ENCODE results near the gene LRP1.

LRP1 gene

DNA sequence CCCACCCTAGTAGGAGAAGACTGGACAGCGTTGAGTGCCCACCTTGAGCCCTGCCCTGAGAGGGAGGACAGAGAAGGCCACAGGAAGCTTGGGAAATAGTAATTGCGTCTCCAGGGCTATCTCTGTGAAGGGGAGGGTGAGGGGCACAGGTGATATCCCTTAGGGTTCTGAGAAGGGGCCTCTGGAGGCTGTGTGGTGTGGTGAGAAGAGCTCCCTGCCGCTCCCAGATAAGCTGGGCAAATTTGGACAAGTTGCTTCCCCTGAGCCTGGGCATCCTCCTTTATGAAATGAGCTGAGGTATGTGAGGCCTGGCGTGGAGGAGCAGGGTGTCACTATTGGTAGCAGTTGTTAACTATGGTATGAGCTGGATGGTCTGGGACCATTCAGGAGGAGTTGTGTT is 42.6 kb downstream of the LRP1 start:
- no peak for DNase-seq (ENCODE audit: low read depth in 1 of 2, low spot score in 1 of 2)

DNA sequence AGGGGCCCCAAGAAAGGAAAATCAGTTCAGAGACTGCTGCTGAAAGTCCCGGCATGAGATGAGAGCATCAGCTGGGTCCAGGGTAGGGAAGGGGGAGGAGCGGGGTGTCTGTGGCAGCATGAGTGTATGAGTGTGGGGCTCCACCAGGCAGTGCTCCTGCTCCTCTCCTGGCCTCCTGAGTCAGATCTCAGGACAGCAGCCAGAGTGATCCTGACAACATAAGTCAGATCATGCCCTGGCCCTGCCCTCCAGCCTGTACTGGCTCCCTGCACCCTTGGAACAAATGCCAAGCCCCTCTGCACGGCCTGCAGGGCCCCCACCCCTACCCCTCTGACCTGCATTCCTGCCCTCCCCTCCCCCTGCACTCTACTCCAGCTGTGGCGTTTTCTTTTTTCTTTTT is 43.4 kb downstream of the LRP1 start:
- no peak for DNase-seq (ENCODE audit: low read depth in 1 of 2, low spot score in 1 of 2)

DNA sequence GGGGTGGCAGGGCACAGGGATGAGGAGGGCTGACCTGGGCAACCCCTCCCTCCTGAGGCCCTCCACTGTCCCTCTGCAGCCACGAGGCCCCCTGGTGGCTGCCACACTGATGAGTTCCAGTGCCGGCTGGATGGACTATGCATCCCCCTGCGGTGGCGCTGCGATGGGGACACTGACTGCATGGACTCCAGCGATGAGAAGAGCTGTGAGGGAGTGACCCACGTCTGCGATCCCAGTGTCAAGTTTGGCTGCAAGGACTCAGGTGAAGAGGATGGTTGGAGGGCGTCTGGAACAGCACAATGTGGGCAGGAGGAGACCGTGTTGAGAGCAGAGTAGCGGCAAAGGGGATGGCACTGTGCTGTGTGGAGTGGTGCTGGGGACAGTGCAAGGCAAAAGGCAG is 44.8 kb downstream of the LRP1 start:
- no peak for DNase-seq (ENCODE audit: low read depth in 1 of 2, low spot score in 1 of 2)

DNA sequence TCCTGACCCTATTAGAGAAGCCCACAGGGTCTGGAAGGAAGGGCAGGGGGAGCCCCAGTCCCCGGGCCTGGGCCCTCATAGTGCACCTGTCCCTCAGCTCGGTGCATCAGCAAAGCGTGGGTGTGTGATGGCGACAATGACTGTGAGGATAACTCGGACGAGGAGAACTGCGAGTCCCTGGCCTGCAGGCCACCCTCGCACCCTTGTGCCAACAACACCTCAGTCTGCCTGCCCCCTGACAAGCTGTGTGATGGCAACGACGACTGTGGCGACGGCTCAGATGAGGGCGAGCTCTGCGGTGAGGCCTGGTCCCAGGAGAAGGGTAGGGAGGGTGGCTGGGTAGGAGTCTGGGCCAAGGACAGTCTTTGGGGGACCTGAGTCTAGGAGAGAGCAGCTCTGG is 45.4 kb downstream of the LRP1 start:
- DNase-seq (ENCODE audit: low read depth in 1 of 2, low spot score in 1 of 2), result no peak

DNA sequence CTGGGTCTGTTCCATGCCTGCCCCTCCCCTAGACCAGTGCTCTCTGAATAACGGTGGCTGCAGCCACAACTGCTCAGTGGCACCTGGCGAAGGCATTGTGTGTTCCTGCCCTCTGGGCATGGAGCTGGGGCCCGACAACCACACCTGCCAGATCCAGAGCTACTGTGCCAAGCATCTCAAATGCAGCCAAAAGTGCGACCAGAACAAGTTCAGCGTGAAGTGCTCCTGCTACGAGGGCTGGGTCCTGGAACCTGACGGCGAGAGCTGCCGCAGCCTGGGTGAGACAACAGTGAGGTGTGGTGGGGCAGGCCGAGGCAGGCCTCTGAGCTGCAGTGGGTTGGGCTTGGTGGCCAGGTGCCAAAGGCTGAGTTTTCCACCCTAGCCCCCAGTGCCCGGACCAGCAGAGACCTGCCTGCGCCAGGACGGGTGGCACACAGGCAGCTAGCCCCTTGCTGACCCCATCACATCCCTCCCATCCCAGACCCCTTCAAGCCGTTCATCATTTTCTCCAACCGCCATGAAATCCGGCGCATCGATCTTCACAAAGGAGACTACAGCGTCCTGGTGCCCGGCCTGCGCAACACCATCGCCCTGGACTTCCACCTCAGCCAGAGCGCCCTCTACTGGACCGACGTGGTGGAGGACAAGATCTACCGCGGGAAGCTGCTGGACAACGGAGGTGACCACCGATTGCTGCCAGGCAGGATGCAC is 47.3 kb downstream of the LRP1 start:
- peak in 1 of 2 donors; percentile 21 for DNase-seq (ENCODE audit: low read depth in 1 of 2, low spot score in 1 of 2)

DNA sequence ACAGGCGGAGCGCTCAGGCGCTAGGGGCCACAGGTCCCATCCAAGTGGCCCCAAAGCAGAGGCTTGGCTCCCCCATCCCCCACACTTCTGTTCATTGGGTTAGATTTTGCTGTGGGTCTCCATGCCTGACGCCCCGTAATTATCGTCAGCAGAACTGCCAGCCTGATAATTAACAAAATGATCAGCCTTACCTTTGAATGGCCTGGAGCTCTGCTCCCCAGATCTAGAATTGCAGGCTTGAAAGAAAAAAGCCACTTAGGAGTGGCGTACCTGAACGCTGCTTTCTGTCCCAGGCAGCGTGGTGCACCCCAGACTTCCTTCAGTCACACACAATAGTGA is 47.8 kb downstream of the LRP1 start:
- DNase-seq (ENCODE audit: low read depth in 1 of 2, low spot score in 1 of 2), result no peak

DNA sequence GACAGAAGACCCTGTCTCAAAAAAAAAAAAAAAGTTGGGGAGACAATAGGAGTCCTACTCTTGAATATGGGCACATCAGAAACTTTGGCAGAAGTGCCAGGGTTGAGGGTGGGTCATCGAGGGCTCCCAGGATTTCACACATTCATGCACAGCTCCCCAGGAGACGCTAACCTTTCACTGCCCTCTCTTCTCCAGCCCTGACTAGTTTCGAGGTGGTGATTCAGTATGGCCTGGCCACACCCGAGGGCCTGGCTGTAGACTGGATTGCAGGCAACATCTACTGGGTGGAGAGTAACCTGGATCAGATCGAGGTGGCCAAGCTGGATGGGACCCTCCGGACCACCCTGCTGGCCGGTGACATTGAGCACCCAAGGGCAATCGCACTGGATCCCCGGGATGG is 48.6 kb downstream of the LRP1 start:
- no peak for DNase-seq (ENCODE audit: low read depth in 1 of 2, low spot score in 1 of 2)

DNA sequence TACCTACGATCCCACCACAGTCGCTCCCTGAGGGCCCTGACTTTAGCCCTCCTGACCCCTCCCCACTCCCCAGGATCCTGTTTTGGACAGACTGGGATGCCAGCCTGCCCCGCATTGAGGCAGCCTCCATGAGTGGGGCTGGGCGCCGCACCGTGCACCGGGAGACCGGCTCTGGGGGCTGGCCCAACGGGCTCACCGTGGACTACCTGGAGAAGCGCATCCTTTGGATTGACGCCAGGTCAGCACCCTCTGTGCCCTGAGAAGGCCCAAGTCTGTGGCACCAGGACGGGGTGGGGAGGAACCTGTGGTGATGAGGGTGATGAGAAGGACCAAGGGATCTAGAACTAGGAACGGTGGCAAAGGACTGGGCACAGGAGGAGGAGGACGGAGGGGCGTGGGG is 49.1 kb downstream of the LRP1 start:
- DNase-seq (ENCODE audit: low read depth in 1 of 2, low spot score in 1 of 2), result no peak

DNA sequence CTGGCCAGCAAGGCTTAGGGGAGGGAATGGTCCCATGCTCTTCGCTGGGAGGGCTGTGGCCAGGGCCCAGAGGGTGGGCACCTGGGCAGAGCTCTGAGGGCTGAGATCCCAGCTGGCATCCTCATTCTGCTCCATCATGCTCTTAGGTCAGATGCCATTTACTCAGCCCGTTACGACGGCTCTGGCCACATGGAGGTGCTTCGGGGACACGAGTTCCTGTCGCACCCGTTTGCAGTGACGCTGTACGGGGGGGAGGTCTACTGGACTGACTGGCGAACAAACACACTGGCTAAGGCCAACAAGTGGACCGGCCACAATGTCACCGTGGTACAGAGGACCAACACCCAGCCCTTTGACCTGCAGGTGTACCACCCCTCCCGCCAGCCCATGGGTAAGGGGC is 49.9 kb downstream of the LRP1 start:
- DNase-seq (ENCODE audit: low read depth in 1 of 2, low spot score in 1 of 2), result no peak

DNA sequence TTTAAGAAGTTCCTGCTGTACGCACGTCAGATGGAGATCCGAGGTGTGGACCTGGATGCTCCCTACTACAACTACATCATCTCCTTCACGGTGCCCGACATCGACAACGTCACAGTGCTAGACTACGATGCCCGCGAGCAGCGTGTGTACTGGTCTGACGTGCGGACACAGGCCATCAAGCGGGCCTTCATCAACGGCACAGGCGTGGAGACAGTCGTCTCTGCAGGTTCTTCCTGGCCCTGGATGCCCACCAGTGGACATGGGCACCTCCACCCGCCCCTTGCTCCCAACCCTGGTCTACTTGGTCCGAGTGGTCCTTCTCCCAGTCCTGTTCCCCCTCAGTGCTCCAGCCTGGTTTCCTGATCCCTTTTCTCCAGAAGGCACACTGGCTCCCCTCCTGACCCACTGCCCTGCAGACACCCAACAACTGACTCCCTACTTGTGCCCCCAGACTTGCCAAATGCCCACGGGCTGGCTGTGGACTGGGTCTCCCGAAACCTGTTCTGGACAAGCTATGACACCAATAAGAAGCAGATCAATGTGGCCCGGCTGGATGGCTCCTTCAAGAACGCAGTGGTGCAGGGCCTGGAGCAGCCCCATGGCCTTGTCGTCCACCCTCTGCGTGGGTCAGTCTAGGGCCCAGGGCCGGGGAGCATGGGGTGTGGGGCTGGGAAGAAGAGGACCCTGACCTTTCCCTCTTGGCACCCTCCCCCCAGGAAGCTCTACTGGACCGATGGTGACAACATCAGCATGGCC is 51.2 kb downstream of the LRP1 start:
- no peak for DNase-seq (ENCODE audit: low read depth in 1 of 2, low spot score in 1 of 2)

DNA sequence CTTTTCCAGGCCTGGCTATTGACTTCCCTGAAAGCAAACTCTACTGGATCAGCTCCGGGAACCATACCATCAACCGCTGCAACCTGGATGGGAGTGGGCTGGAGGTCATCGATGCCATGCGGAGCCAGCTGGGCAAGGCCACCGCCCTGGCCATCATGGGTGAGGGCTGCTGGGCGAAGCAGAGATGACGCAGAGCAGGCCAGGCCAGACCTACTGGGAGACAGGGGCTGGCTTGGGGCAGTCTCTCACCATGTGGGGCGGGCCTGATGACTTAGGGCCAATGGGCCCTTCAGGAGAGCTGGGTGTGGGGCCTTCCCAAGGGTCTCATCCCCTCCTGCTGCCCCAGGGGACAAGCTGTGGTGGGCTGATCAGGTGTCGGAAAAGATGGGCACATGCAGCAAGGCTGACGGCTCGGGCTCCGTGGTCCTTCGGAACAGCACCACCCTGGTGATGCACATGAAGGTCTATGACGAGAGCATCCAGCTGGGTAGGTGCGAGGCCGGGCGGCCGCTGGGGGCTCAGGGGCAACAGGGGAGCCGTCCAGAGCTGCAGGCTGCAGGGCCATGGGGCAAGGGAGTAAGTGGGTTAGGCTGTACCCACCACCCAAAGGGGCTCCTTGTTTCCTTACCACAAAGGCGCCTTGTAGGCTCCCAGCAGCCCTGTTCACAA is 52.2 kb downstream of the LRP1 start:
- no peak for DNase-seq (ENCODE audit: low read depth in 1 of 2, low spot score in 1 of 2)

DNA sequence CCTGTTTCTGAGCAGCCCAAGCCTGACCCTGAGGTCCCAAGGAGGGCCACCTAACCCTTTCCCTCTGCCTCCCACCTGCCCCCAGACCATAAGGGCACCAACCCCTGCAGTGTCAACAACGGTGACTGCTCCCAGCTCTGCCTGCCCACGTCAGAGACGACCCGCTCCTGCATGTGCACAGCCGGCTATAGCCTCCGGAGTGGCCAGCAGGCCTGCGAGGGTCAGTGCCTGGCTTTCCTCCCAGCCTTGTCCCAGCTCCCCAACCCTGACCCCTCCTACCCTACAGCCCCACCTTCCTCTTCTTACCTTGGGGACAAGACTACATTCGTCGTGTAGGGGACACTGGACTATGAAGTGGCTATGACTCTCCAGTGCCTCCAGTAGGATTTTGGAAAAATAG is 52.8 kb downstream of the LRP1 start:
- no peak for DNase-seq (ENCODE audit: low read depth in 1 of 2, low spot score in 1 of 2)

DNA sequence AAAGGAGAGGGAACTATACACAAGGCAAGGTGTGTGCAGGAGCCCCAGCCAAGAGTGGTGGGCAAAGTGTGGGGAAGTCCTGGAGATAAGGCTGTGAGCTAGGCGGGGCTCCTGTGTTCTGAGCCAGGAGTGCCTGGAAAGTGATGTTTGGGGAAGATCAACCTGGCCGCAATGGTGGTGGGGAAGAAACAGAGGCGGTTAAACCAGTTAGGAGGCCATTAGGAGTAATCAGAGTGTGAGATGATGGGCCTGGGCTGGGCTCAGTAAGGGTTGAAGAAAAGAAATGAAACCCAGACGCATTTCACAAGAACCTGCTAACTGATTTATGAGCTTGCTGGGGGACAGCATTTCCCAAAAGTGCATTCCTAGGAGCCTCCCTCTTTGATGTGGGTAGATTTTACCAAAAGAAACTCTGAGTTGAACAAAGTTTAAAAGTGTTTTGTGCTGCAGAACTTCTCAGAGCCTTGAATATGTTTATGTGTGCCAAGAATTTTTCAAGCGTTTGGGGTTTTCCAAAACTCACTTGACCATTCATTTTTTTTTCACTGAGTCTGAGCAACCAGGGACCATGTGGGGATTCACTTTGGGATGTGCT is 53.4 kb downstream of the LRP1 start:
- no peak for DNase-seq (ENCODE audit: low read depth in 1 of 2, low spot score in 1 of 2)

DNA sequence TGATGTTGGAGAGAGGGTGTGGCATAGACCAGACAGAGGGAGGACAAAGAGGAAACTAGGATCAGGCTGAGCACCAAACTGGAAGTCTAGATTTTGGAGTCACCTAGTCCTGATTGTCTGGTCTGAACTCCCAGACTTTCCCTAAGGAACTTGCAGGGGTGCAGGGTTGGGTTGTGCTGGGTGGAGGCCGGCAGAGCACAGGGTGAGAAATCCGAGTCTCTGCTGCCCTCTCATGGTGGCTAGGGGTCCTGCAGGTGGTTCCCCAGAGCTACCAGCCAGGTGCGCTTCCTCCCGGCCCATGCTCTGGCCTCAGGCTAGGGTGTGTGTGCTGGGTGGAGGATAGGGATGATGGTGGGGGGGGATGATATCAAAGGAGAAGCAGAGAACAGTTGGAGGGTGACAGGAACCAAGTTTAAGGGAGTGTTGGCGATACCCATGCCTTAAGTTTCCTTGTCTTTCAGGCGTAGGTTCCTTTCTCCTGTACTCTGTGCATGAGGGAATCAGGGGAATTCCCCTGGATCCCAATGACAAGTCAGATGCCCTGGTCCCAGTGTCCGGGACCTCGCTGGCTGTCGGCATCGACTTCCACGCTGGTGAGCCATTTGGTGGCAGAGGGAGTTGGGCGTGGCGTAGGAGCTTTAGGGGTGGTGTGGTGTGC is 54.8 kb downstream of the LRP1 start:
- peak; percentile 69 to 73 for DNase-seq (ENCODE audit: low read depth in 1 of 2, low spot score in 1 of 2)

DNA sequence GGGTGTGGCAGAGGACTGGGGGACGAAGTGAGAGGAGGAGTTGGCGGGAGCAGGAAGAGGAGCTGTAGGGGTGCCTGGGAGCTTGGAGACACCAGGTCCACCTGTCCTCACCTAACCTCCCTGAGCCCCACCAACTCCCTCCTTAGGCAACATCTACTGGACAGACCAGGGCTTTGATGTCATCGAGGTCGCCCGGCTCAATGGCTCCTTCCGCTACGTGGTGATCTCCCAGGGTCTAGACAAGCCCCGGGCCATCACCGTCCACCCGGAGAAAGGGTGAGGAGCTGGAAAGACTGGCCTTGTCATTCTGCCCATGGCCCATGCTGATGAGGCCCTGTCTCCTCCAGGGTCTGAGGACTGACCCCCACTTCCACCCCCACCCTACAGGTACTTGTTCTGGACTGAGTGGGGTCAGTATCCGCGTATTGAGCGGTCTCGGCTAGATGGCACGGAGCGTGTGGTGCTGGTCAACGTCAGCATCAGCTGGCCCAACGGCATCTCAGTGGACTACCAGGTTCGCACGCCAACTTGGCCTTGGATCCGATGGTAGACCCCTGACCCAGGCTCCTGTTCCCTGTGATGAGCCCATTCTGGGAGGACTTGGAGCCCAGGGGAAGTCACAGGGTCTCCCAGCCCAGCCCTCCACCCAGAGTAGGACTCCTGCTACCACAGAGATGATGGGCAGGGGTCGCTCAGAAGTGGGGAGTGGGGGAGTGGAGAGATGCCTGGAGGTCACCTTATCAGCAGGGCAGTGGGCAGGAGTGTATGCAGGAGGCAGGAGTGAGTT is 55.8 kb downstream of the LRP1 start:
- DNase-seq (ENCODE audit: low read depth in 1 of 2, low spot score in 1 of 2), result no peak

DNA sequence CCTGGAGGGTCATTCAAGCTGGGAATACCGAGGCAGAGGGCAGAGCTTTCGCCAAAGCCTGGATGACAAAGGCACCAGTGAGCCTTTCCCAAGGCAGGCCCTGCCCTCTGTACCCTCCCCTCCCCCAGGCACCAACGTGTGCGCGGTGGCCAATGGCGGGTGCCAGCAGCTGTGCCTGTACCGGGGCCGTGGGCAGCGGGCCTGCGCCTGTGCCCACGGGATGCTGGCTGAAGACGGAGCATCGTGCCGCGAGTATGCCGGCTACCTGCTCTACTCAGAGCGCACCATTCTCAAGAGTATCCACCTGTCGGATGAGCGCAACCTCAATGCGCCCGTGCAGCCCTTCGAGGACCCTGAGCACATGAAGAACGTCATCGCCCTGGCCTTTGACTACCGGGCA is 57.1 kb downstream of the LRP1 start:
- no peak for DNase-seq (ENCODE audit: low read depth in 1 of 2, low spot score in 1 of 2)

DNA sequence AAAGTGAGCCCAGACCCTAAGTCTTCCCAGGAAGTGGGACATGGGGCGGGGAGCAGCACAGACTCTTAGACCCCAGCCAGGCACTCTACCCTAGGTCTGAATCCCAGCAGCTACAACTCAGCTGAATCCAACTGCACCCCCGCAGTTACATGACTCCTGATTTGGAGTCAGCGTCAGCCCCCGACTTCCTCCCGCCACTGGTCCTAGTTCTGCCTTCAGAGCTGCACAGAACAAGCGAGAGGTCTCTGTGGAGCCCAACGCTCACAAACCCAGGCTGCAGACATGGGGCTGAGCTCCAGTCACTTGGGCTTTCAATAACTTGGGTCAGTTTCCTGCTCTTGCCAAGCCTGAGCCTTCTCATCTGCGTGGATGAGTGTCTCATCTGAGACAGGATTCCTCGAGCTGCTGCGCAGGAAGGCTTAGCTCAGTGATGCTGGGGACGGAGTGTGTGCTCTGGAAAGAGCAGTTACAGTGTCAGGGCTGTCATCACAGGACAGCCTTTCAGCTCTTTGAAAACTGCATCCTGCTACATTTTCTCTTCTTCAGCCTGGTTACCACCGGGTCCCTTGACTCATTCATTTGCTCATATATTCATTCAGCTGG is 57.7 kb downstream of the LRP1 start:
- DNase-seq (ENCODE audit: low read depth in 1 of 2, low spot score in 1 of 2), result no peak

DNA sequence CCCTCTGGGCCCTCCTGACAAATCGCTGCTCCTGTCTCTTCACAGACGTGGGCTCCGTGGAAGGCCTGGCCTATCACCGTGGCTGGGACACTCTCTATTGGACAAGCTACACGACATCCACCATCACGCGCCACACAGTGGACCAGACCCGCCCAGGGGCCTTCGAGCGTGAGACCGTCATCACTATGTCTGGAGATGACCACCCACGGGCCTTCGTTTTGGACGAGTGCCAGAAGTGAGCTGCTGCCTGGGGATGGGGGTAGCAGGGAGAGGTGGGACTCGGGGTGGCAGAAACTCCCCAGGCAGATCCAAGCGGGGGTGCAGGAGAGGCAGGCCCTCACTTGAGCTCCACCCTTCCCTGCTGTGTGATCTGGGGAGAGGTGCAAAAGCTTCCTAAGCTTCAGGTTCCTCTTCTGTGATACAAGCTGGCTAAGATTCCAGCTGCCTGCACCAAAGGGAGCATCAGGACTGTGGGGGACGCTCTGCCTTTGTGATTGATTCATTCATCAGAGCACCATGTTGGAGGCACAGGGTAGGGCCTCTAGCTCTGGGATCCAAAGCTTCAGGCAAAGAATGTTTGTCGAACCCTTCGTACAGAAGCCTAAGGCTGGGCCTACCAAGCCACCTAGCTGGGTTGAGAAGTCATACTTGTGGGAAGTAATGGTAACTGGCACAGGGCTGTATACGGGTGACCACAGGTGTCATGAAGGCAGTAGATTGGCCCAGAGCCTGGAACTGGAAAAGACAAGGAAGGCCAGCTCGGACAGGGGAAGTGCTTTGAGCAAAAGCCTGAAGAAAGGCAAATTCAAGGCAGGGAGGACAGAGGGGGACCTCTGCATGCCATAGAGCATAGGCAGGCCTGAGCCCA is 59.2 kb downstream of the LRP1 start:
- no peak for DNase-seq (ENCODE audit: low read depth in 1 of 2, low spot score in 1 of 2)

DNA sequence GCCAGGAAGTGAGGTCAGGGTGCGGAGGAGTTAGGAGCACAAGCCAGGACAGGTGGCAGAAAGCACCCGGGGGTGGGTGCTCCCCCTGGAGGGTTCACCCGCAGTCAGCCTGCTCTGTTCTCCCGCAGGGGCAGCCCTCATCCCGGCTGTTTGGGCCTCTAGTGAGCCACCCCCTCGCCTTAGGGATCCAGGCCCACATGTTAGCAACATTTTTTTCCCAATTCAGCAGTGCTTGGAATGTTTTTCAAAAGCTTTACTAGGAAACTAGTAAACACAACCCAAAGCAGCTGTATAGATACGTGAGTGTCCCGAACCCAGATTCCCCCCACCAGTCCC is 59.8 kb downstream of the LRP1 start:
- DNase-seq (ENCODE audit: low read depth in 1 of 2, low spot score in 1 of 2), result no peak

DNA sequence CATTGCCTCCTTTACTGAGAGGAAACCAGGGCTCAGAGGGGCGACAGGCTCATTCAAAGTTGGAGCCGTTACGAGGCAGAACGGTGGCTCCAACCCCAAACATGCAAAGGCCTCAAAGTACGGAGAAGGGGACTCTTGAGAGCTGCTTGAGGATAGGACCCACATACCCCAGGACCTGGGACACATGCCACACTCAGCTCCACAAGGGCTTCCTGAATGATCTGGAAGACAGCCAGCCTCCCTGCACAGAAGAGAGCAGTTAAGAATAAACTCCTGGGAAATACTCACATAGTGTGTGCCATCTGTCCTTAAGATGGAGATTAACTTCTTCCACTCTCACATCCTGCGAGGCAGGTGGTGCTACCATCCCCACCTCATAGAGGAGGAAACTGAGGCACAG is 61.8 kb downstream of the LRP1 start:
- no peak for DNase-seq (ENCODE audit: low read depth in 1 of 2, low spot score in 1 of 2)

Measured in activated T-helper 1 cell treated with anti-CD3 and anti-CD28 coated beads, Interleukin-2, amount 50 U/mL, for 16 hours (primary cell).